Measurements from ENCODE around the gene NUCB1.

DNA sequence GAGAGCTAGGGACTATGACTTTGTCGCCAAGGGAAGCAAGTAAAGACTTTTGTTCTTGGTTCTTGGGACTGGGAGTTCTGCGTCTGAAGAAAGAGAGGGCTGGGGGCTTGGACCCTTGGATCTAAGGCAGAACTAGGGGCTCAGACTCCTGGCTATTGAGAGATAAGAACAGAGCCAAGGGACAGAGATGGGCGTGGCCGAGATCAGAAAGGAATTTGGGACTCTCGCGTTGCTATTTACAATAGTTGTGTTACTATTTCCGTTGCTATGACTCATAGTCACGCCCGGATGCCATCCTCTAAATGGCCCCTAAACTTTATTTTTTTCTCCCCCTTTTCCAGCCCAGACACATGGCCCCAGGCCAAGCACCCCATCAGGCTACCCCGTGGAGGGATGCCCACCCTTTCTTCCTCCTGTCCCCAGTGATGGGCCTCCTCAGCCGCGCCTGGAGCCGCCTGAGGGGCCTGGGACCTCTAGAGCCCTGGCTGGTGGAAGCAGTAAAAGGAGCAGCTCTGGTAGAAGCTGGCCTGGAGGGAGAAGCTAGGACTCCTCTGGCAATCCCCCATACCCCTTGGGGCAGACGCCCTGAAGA is 27.1 kb upstream of the NUCB1 start:
- TF ChIP-seq, protein P1, sequence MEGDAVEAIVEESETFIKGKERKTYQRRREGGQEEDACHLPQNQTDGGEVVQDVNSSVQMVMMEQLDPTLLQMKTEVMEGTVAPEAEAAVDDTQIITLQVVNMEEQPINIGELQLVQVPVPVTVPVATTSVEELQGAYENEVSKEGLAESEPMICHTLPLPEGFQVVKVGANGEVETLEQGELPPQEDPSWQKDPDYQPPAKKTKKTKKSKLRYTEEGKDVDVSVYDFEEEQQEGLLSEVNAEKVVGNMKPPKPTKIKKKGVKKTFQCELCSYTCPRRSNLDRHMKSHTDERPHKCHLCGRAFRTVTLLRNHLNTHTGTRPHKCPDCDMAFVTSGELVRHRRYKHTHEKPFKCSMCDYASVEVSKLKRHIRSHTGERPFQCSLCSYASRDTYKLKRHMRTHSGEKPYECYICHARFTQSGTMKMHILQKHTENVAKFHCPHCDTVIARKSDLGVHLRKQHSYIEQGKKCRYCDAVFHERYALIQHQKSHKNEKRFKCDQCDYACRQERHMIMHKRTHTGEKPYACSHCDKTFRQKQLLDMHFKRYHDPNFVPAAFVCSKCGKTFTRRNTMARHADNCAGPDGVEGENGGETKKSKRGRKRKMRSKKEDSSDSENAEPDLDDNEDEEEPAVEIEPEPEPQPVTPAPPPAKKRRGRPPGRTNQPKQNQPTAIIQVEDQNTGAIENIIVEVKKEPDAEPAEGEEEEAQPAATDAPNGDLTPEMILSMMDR (IDR thresholded peaks at IDR 0.05) = peak in 1 of 4 experiments; percentile 39
- peak in 1 of 2 donors; percentile 25 for TF ChIP-seq POLR2A (IDR thresholded peaks at IDR 0.05)

All from uterus (tissue), 2 donors.